MCF 10A (cell line): ENCODE results near the gene MCM7. TPM values are rescaled to one million over a fixed set of nuclear protein-coding genes. Genes with fewer than 3 reads are reported as not detected.

Experiments used
- BruUV-seq: library from RNA; stranded (reverse); fragments of 400-500 nt; replicated peaks from 2 replicates; lab custom pipeline; 2021; lab: Mats Ljungman, UMichigan
- CTCF ChIA-PET: fragments of 300-600 bp; sonication (Branson Sonifier 250); formaldehyde crosslinking; extraction: SDS; loops from one replicate; lab custom pipeline; 2021; ENCODE audit warnings: antibody characterized with exemption, inconsistent platforms; lab: Yijun Ruan, JAX
- POLR2A ChIA-PET: fragments of 300-600, 350-650 bp; sonication (Branson Sonifier 250); formaldehyde crosslinking; extraction: SDS; loops from one replicate; lab custom pipeline; 2020; ENCODE audit warnings: antibody characterized with exemption, inconsistent platforms; lab: Yijun Ruan, JAX
- DNase-seq: peaks from one replicate; pipeline ENCODE4 v3.0.0-alpha.2; 2018; ENCODE audit not compliant: unreplicated experiment
- H3K27ac Mint-ChIP-seq: one replicate; pipeline ENCODE4 v1.8.0; 2022; ENCODE audit warnings: mild to moderate bottlenecking, low read depth, mixed read lengths; ENCODE audit not compliant: unreplicated experiment
- H3K27me3 Mint-ChIP-seq: one replicate; pipeline ENCODE4 v1.8.0; 2022; ENCODE audit warnings: mixed read lengths; ENCODE audit not compliant: insufficient read depth, unreplicated experiment
- H3K36me3 Mint-ChIP-seq: one replicate; pipeline ENCODE4 v1.8.0; 2022; ENCODE audit warnings: mild to moderate bottlenecking, moderate library complexity, mixed read lengths; ENCODE audit not compliant: insufficient read depth, unreplicated experiment
- H3K4me1 Mint-ChIP-seq: one replicate; pipeline ENCODE4 v1.8.0; 2022; ENCODE audit warnings: mixed read lengths; ENCODE audit not compliant: insufficient read depth, unreplicated experiment
- H3K4me3 Mint-ChIP-seq: one replicate; pipeline ENCODE4 v1.8.0; 2022; ENCODE audit warnings: mild to moderate bottlenecking, moderate library complexity, mixed read lengths; ENCODE audit not compliant: unreplicated experiment
- H3K9me3 Mint-ChIP-seq: one replicate; pipeline ENCODE4 v1.8.0; 2022; ENCODE audit warnings: mixed read lengths; ENCODE audit not compliant: unreplicated experiment
- intact Hi-C: fragments of 100-400 bp; cut with micrococcal nuclease; formaldehyde crosslinking; loops from 2 replicates; pipeline ENCODE4 v1.14.1; 2022
- total RNA-seq: library from RNA; stranded (reverse); gene quantifications from 2 replicates; pipeline ENCODE4 v1.2.3, GENCODE V29; 2022
- TF ChIP-seq, protein P1 (sequence below): fragments of 200-600 bp; IDR thresholded peaks from one replicate; pipeline ENCODE4 v1.8.0; 2022; ENCODE audit warnings: antibody characterized with exemption, mild to moderate bottlenecking; ENCODE audit not compliant: unreplicated experiment

Gene MCM7
- total RNA-seq, 1 experiment from 2014 or later = 67.8 TPM

GRCh38 chr7:100087055-100087750, 14.0 kb downstream of the MCM7 start:
- Mint-ChIP-seq H3K27me3 (no peaks in the 10 kb centered on the region), H3K36me3 (peaks cover 35% of the 10 kb centered on the region), H3K4me3 (peak overlapping the region; percentile 54), H3K9me3 (no peaks in the 10 kb centered on the region), H3K27ac (no peak overlapping the region), H3K4me1 (peaks cover 18% of the 10 kb centered on the region)
- CTCF ChIA-PET = interaction anchor here (0.6 kb wide), 1 partner anchor 97 kb away, joined by 3 read pairs; no protein-coding TSS in a partner anchor
- no TSS peak for BruUV-seq
- POLR2A ChIA-PET = interaction anchor here (0.8 to 1.1 kb wide), 4 partner anchors 13 to 71 kb away, joined by 3 to 6 read pairs (median 3); no protein-coding TSS in a partner anchor
- intact Hi-C loops = loop anchor here (10.0 kb wide), 1 partner anchor 172 kb away; the partner anchor contains the start of gene TRIM4
- DNase-seq = no peak
- TF ChIP-seq, protein P1, sequence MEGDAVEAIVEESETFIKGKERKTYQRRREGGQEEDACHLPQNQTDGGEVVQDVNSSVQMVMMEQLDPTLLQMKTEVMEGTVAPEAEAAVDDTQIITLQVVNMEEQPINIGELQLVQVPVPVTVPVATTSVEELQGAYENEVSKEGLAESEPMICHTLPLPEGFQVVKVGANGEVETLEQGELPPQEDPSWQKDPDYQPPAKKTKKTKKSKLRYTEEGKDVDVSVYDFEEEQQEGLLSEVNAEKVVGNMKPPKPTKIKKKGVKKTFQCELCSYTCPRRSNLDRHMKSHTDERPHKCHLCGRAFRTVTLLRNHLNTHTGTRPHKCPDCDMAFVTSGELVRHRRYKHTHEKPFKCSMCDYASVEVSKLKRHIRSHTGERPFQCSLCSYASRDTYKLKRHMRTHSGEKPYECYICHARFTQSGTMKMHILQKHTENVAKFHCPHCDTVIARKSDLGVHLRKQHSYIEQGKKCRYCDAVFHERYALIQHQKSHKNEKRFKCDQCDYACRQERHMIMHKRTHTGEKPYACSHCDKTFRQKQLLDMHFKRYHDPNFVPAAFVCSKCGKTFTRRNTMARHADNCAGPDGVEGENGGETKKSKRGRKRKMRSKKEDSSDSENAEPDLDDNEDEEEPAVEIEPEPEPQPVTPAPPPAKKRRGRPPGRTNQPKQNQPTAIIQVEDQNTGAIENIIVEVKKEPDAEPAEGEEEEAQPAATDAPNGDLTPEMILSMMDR = no peak

DNA sequence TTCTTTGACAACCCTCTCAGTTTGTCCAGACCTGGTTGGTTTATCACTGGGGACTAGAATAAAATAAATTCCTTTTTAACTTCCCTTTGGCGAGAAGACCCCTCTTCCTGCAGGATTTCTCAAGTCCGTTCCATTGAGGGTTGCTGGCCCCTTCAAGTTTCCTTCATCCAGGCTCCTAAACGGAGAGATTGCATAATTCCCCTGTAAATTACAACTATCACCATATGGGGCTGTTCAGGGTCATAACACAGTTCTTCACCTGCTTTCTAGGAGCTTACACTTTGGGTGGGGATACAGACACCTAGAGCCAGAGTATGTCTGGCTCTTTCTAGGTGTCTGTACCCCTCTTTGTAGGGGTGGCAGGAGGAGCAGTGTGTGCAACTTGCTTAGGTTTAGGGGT, 15.7 kb downstream of the MCM7 start:
- TF ChIP-seq, protein P1 = no peak
- Mint-ChIP-seq H3K27ac (no peak overlapping the region), H3K9me3 (no peaks in the 10 kb centered on the region), H3K4me3 (no peak overlapping the region), H3K36me3 (peaks cover 18% of the 10 kb centered on the region), H3K27me3 (no peaks in the 10 kb centered on the region), H3K4me1 (peaks cover 18% of the 10 kb centered on the region)
- CTCF ChIA-PET = interaction anchor here (1.0 to 1.3 kb wide), 3 partner anchors 60 to 152 kb away, joined by 4 to 5 read pairs (median 4); no protein-coding TSS in a partner anchor
- DNase-seq = no peak
- intact Hi-C loops = loop anchor here (10.0 kb wide), 1 partner anchor 171 kb away; the partner anchor contains the start of gene TRIM4
- BruUV-seq = no TSS peak
- POLR2A ChIA-PET = no interaction called here

GRCh38 chr7:100082978-100083377, 18.2 kb downstream of the MCM7 start:
- intact Hi-C loops = loop anchor here (10.0 kb wide), 1 partner anchor 168 kb away; the partner anchor contains the start of gene TRIM4
- peaks cover 12% of the 10 kb centered on the region for H3K4me1 Mint-ChIP-seq

More at GRCh38 chr7:100082978-100083377, 18.2 kb downstream of the MCM7 start:
- Mint-ChIP-seq H3K36me3 (peaks cover 22% of the 10 kb centered on the region), H3K27me3 (no peaks in the 10 kb centered on the region), H3K9me3 (no peaks in the 10 kb centered on the region), H3K4me3 (no peak overlapping the region), H3K27ac (peak overlapping the region; percentile 17)
- TF ChIP-seq, protein P1 = no peak
- DNase-seq = no peak
- BruUV-seq = no TSS peak
- ChIA-PET CTCF (interaction anchor here (0.6 to 1.3 kb wide), 11 partner anchors 11 to 167 kb away, joined by 3 to 14 read pairs (median 3); partner anchors contain the start of gene ZKSCAN1), POLR2A (interaction anchor here (1.1 kb wide), 1 partner anchor 89 kb away, joined by 4 read pairs; no protein-coding TSS in a partner anchor)
